ENCODE results near the gene CYP19A1. TPM values are rescaled to one million over a fixed set of nuclear protein-coding genes. Genes with fewer than 3 reads are reported as not detected.

Gene CYP19A1
- total RNA-seq, 1 experiment from 2014 or later, result not detected

GRCh38 chr15:51160484-51160883, 177.9 kb downstream of the CYP19A1 start:
- Histone ChIP-seq H3K9me2 (ENCODE audit: insufficient read depth) (no peaks in the 10 kb centered on the region), H4K20me1 (ENCODE audit: insufficient read depth) (no peaks in the 10 kb centered on the region), H3K27ac (ENCODE audit: low read depth, low read length) (no peak overlapping the region), H3K9ac (ENCODE audit: low read length) (no peak overlapping the region), H3K27me3 (ENCODE audit: insufficient read depth, low read length) (no peaks in the 10 kb centered on the region), H3K36me3 (ENCODE audit: control insufficient read depth in 1 of 2, insufficient read depth in 2 of 2, low read length in 2 of 2) (no peaks in the 10 kb centered on the region), H3K4me1 (ENCODE audit: control insufficient read depth in 1 of 2, insufficient read depth in 2 of 2, low read length in 2 of 2) (peaks cover 8% of the 10 kb centered on the region in 2 experiments), H3K4me2 (ENCODE audit: low read length) (no peak overlapping the region), H3K79me2 (ENCODE audit: insufficient read depth, low read length) (no peaks in the 10 kb centered on the region), H3K9me3 (ENCODE audit: control insufficient read depth in 1 of 2, insufficient read depth in 1 of 2, low read depth in 1 of 2, low read length in 2 of 2) (no peaks in the 10 kb centered on the region), H2AFZ (ENCODE audit: low read depth, low read length, poor library complexity, severe bottlenecking) (no peak overlapping the region), H3K4me3 (replicated peaks in 1 of 2; ENCODE audit: low read depth in 1 of 2, low read length in 2 of 2) (no peak overlapping the region)
- intact Hi-C loops (cut with micrococcal nuclease), result loop anchor here (5.0 to 10.0 kb wide), 2 partner anchors 124 to 337 kb away; no protein-coding TSS in a partner anchor
- CTCF ChIA-PET, result interaction anchor here (1.2 to 6.0 kb wide), 3 partner anchors 32 to 241 kb away, joined by 3 to 81 read pairs (median 3); no protein-coding TSS in a partner anchor
- RAD21 ChIA-PET (ENCODE audit: low non-redundant PET in 1 of 2, low total read pairs in 2 of 2, uncharacterized antibody in 2 of 2, unreplicated experiment in 2 of 2), result no interaction called here
- no peak for ATAC-seq
- POLR2A ChIA-PET, result no interaction called here
- no peak for DNase-seq (ENCODE audit: low read depth, low spot score)
- TF ChIP-seq ZFX (IDR thresholded peaks at IDR 0.05), result no peak
- TF ChIP-seq FOSL1 (IDR thresholded peaks at IDR 0.05; ENCODE audit: low read depth), result no peak
- no TSS peak for BruUV-seq (replicated peaks)

Small RNA genes within 50 kb of the gene (microRNA-seq; reads per million reads assigned to microRNA genes)
- gene MIR4713 (ENCODE audit: borderline number of aligned reads), result 7.3 reads per million, percentile 20 among the genes with 10 or more reads in this experiment
- gene MIR7973-1 (ENCODE audit: borderline number of aligned reads), result not detected
- gene MIR7973-2 (ENCODE audit: borderline number of aligned reads), result not detected

Other genes with a start within 250 kb of the CYP19A1 start
- 0.47 TPM for gene TNFAIP8L3, start 243.7 kb downstream of the CYP19A1 start, total RNA-seq (2021; ENCODE audit: unreplicated experiment)
- 3.0 TPM for gene GLDN, start 3.1 kb upstream of the CYP19A1 start, total RNA-seq (2021; ENCODE audit: unreplicated experiment)